OCI-LY7 (cell line): ENCODE results near the gene TMEM266.

Experiments used
- EZH2phosphoT487 ChIP-seq: fragments of 200-600 bp; sonication (generic); IDR thresholded peaks from 2 replicates; pipeline ENCODE4 v1.6.1; 2018; ENCODE audit warnings: low read depth, borderline replicate concordance, mild to moderate bottlenecking, mixed run types, antibody characterized with exemption, low read length, moderate library complexity, mixed read lengths
- TF ChIP-seq, protein P1 (sequence below): fragments of 200-600 bp; sonication (generic); conservative IDR thresholded peaks from 2 replicates; pipeline ENCODE4 v1.5.1; 2014; ENCODE audit warnings: mild to moderate bottlenecking, antibody characterized with exemption, low read length, moderate library complexity, mixed read lengths

DNA sequence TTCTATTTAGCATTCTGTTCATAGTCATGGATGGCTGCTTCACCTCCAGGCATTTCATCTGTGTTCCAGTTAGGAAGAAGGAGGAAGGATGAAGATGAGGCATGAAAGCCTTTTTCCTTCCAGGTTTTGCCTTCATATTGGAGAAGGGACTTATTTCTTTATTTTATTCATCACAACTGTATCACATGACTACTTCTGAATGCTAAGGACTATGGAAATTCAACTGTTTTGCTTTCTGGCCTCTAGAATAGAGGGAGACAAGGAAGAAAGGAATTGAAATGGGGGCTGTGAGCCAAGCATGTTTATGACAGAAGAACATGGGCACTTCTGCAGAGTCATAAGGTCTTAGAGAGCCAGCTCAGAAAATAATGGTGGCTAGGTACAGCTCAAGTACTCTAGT lies 10.4 kb downstream of the TMEM266 start:
- TF ChIP-seq, protein P1, sequence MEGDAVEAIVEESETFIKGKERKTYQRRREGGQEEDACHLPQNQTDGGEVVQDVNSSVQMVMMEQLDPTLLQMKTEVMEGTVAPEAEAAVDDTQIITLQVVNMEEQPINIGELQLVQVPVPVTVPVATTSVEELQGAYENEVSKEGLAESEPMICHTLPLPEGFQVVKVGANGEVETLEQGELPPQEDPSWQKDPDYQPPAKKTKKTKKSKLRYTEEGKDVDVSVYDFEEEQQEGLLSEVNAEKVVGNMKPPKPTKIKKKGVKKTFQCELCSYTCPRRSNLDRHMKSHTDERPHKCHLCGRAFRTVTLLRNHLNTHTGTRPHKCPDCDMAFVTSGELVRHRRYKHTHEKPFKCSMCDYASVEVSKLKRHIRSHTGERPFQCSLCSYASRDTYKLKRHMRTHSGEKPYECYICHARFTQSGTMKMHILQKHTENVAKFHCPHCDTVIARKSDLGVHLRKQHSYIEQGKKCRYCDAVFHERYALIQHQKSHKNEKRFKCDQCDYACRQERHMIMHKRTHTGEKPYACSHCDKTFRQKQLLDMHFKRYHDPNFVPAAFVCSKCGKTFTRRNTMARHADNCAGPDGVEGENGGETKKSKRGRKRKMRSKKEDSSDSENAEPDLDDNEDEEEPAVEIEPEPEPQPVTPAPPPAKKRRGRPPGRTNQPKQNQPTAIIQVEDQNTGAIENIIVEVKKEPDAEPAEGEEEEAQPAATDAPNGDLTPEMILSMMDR, result no peak
- no peak for TF ChIP-seq EZH2phosphoT487
